SK-MEL-5 (cell line): ENCODE measurements around the gene PRICKLE4. TPM values are rescaled to one million over a fixed set of nuclear protein-coding genes. Genes with fewer than 3 reads are reported as not detected.

Experiments
- DNase-seq: peaks from one replicate; pipeline ENCODE4 v3.0.0-alpha.2; 2016; ENCODE audit warnings: low read depth, low spot score
- in situ Hi-C: cut with HindIII; loops from 2 replicates; pipeline ENCODE4 v1.10.0; 2016; ENCODE audit warnings: low sequenced_read_pairs, high pct_unique_total_duplicates, low pct_unique_long_range_greater_than_20kb
- polyA plus RNA-seq, 2 experiments: library from polyadenylated mRNA; depleted of rRNA; stranded (reverse); fragments of >200 nt; gene quantifications; 2 replicates each; pipeline ENCODE4 v1.2.3, GENCODE V29; 2015
- total RNA-seq: library from RNA; depleted of rRNA; stranded (reverse); fragments of >200 nt; shearing (Covaris generic); gene quantifications from 2 replicates; pipeline ENCODE4 v1.2.3, GENCODE V29; 2014; rRNA removed

Gene PRICKLE4, protein sequence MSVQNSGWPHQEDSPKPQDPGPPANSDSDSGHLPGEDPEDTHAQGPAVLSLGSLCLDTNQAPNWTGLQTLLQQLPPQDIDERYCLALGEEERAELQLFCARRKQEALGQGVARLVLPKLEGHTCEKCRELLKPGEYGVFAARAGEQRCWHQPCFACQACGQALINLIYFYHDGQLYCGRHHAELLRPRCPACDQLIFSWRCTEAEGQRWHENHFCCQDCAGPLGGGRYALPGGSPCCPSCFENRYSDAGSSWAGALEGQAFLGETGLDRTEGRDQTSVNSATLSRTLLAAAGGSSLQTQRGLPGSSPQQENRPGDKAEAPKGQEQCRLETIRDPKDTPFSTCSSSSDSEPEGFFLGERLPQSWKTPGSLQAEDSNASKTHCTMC
- total RNA-seq = not detected in 2 replicates
- 0.14 and 0.29 TPM in 2 replicates for polyA plus RNA-seq (2015; cell fraction: cytosol; rRNA removed)
- polyA plus RNA-seq (2015; cell fraction: nucleus; rRNA removed) = 5.1 and 17.0 TPM in 2 replicates

GRCh38 chr6:41780551-41781365, at the start of gene PRICKLE4:
Gene PRICKLE4 (plus strand): TSS chr6:41780782. CDS start chr6:41783474, 2,692 bp downstream.
- no peak for DNase-seq
- in situ Hi-C loops = no loop called here

GRCh38 chr6:41731561-41732086, 49.0 kb upstream of the PRICKLE4 start:
- in situ Hi-C loops = no loop called here
- no peak for DNase-seq

DNA sequence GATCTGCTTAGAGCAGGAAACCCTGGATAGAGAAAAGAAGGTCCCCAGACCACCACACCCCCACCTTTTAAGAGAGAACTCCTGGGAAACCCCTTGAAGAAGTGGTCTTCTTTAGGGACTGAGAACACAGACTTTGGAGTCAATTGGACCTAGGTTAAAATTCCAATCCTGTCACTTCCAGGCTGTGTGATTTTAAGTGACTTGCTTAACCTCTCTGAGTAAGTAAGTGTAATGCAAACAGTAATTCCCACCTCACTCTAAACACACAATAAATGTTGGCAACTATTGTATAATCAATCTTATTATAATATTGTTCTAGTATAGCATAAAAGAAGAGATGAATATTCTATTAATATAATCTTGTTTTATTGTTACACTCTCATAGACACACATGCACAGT, 48.4 kb upstream of the PRICKLE4 start:
- in situ Hi-C loops = no loop called here
- no peak for DNase-seq

- DNase-seq = no peak
- in situ Hi-C loops = no loop called here
Observed at GRCh38 chr6:41732591-41733359, 47.8 kb upstream of the PRICKLE4 start.

GRCh38 chr6:41733360-41733706, 47.2 kb upstream of the PRICKLE4 start:
- DNase-seq = no peak
- in situ Hi-C loops = no loop called here

- in situ Hi-C loops = no loop called here
- peak; percentile 65 for DNase-seq
Observed at GRCh38 chr6:41733707-41734665, 46.6 kb upstream of the PRICKLE4 start.

GRCh38 chr6:41734666-41735426, 45.7 kb upstream of the PRICKLE4 start:
- in situ Hi-C loops = no loop called here
- peak; percentile 72 for DNase-seq

DNA sequence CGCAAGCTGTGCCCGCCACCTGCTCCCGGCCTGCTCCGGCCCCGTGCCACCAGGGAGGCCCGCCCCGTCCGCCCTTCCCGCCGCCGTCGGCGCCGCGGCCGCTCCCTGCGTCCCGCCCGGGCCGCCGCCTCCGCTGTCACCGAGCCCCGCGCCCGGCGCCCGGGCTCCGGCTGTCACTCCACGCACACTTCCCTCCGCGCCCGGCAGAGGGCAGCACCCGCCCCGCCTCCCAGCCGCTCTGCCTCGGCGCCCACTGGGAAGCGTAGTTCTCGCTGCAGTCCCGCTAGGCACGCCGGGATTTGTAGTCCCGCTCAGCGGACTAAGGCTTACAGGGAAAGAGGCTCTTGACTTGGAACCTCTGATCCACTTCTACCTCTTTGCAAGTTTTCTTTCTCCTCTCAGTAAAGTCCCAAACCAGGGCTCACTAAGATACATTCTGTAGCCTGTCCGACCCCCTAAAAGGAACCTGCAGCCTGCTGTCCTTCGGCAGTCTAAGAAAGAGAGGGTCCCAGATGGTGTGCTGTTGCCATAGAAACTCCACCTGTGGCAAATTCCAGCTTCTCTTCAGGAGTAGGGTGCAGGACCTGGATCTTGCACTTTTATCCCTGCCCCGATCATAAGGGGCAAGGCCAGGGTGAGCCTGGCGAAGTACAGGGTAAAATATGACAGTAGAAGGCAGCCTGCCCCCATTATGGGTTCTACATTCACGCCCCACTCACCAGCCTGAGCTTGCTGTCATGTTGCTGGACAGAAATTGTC, 45.0 kb upstream of the PRICKLE4 start, which contains the start of gene TFEB:
Gene TFEB (minus strand): TSS at position 182 of the 759 bp plus-strand sequence. CDS start 44,395 bp downstream, outside the sequence.
- peak; percentile 90 for DNase-seq
- in situ Hi-C loops = no loop called here

- DNase-seq = peak; percentile 42
- in situ Hi-C loops = no loop called here
Observed at GRCh38 chr6:41736186-41736733, 44.3 kb upstream of the PRICKLE4 start.

DNA sequence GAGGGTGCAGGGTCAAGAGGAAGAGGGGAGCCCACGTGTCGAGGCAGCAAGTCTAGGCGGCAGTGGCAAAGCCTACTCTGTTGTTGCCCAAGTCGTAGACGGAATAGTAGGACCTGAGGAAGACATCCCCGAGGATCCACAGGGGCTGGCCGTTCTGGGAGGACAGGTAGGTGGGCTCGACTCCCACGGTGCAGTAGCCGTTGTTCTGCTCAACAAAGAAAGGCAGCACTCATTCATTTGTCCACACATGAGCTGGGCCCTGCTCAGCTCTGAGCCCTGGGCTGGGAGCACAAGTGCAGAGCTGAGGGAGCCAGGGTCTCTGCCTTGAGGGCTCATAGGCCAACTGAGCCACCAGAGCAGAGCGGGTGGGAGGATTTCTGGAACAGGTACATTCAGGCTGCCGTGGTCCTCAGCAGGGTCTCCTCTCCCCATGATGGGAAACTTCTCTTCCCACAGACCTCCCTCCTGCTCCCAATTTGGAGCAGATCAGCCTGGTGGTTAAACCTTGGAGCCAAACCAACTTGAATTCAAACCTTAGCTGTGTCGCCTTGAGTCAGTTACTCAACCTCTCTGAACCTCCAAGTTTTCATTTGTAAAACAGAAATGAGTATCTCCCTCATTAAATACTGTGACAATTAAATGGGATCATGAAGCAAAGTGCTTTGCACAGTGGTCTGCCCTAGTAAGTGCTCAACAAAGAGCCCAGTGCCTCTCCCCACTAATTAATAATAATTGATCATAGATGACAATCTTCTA, 43.6 kb upstream of the PRICKLE4 start:
- in situ Hi-C loops = no loop called here

GRCh38 chr6:41737591-41738130, 42.9 kb upstream of the PRICKLE4 start:
- in situ Hi-C loops = no loop called here
- DNase-seq = no peak

More for the DNA sequence above, 43.6 kb upstream of the PRICKLE4 start:
- no peak for DNase-seq

DNA sequence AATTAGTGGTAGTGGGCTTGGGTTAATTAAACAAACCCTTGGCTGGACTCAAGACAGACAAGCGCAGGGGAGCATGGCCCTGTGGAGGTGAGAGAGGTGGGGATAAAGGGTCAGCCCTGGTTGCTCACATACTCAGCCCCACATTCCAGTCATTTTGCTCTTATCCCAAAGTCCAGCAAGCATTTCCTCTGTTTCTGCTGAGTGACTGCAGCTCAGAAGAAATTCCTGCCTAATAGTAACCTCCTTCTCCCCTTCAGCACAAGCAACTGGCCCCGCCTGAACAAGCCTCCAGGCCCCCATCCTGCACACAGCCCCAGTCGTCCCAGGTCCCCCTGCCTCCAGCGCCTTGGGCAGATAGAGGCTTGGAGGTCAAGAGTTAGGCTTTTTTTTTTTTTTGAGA, 41.5 kb upstream of the PRICKLE4 start:
- in situ Hi-C loops = no loop called here
- no peak for DNase-seq

DNA sequence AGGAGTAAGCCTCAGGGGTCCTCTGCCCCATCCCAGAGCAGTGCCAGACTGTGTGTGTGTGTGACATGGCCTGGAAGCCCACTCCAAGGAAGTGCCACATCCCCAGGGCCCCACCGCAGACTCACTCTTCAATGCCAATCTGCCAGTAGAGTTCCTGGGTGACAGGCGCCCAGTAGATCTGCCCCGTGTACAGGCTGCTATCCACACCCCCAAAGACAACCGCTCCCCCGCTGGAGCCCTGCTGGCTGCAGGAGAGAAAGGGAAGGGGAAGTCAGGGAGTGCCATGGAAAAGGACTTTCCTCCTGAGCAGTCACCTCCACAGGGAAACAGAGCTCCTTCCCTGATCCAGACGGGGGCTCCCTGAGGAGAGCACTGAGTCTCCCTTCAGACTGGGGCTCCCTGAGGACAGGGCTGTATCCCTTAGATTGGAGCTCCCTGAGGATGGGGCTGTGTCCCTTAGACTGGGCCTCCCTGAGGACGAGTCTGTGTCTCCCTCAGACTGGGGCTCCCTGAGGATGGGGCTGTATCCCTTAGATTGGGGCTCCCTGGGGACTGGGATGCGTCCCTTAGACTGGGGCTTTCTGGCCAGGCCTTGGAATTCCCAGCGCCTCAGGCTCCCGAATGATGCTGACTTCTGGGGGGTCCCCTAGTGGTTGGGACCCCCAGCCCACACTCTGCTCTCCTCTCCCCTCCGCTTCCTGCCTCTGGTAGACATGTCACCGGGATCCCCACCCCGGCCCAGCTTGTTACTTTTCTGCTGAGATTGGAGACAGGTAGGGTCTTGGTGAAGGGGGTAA, 40.0 kb upstream of the PRICKLE4 start:
- no peak for DNase-seq

More for the DNA sequence above, 40.0 kb upstream of the PRICKLE4 start:
- in situ Hi-C loops = no loop called here
